Activated CD8-positive, alpha-beta memory T cell treated with anti-CD3 and anti-CD28 coated beads, Interleukin-2, amount 50 U/mL, for 1 hour (primary cell): ENCODE data around the gene C1orf159.
"Not testable (repeated sequence)": the region's sequence is repeated elsewhere in the genome, so short reads cannot be mapped to it uniquely, and the experiment has no call there.

Experiments used
- DNase-seq: peaks from one replicate; pipeline ENCODE4 v3.0.0-alpha.2; 2020; ENCODE audit errors: extremely low read depth

C1orf159 gene

GRCh38 chr1:1067284-1067859 is 48.5 kb downstream of the C1orf159 start:
- no peak for DNase-seq

- DNase-seq, result no peak
Measured at GRCh38 chr1:1066403-1067283, 49.2 kb downstream of the C1orf159 start.

GRCh38 chr1:1065940-1066304 is 50.0 kb downstream of the C1orf159 start:
- not testable (repeated sequence) for DNase-seq

GRCh38 chr1:1065265-1065939 is 50.5 kb downstream of the C1orf159 start:
- DNase-seq, result no peak

- DNase-seq, result peak; percentile 88
Measured at GRCh38 chr1:1063945-1064831, 51.7 kb downstream of the C1orf159 start.

- no peak for DNase-seq
Measured at GRCh38 chr1:1063261-1063944, 52.5 kb downstream of the C1orf159 start.

GRCh38 chr1:1062348-1063163 is 53.3 kb downstream of the C1orf159 start:
- DNase-seq, result no peak

GRCh38 chr1:1061682-1062345 is 54.1 kb downstream of the C1orf159 start:
- no peak for DNase-seq

- no peak for DNase-seq
Measured at GRCh38 chr1:1060281-1061000, 55.4 kb downstream of the C1orf159 start.

GRCh38 chr1:1059494-1060280 is 56.2 kb downstream of the C1orf159 start:
- DNase-seq, result peak; percentile 48

- DNase-seq, result no peak
Measured at GRCh38 chr1:1058921-1059493, 56.9 kb downstream of the C1orf159 start.

- DNase-seq, result no peak
Measured at GRCh38 chr1:1058088-1058905, 57.6 kb downstream of the C1orf159 start.

- not testable (repeated sequence) for DNase-seq
Measured at GRCh38 chr1:1057769-1058087, 58.2 kb downstream of the C1orf159 start.

GRCh38 chr1:1055841-1056736 is 59.8 kb downstream of the C1orf159 start:
- no peak for DNase-seq

GRCh38 chr1:1054971-1055370 is 60.9 kb downstream of the C1orf159 start:
- no peak for DNase-seq

- DNase-seq, result no peak
Measured at GRCh38 chr1:1054099-1054700, 61.7 kb downstream of the C1orf159 start.
